Measurements from ENCODE around the gene AGBL5.

DNA sequence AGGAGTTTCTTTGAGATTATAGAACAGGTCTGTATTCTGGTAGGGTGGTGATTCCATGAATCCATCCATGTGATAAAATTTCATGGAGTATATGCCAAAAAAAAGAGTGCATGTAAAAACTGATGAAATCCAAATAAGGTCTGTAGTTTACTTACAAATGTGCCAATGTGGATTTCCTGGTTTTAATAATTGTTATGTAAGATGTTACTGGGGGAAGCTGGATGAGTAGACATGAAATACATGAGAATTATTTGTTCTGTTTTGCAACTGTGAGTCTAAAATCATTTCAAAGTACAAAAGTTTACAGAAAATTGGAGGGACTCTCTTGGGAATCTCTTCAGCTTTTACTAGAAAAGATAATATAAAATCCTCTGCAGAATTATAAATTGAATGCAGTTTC, 42.4 kb upstream of the AGBL5 start:
- TF ChIP-seq POLR2A (IDR thresholded peaks at IDR 0.05; ENCODE audit: borderline replicate concordance, extremely low read depth, insufficient read depth, insufficient read length) (no peak), SP1 (IDR thresholded peaks at IDR 0.05; ENCODE audit: low read depth) (no peak), CBX3 (IDR thresholded peaks at IDR 0.05; ENCODE audit: low read depth) (no peak), CTCF (IDR thresholded peaks at IDR 0.05 in 2 of 3, conservative IDR thresholded peaks at IDR 0.05 in 1 of 3; ENCODE audit: borderline replicate concordance in 1 of 3, insufficient read depth in 1 of 3, low read depth in 2 of 3, low read length in 2 of 3) (no peak), ZNF274 (IDR thresholded peaks at IDR 0.05; ENCODE audit: low read depth, low read length) (no peak), EZH2 (IDR thresholded peaks at IDR 0.05) (no peak), EZH2phosphoT487 (IDR thresholded peaks at IDR 0.05; ENCODE audit: borderline replicate concordance) (no peak), ATF3 (IDR thresholded peaks at IDR 0.05) (no peak)

Data from HCT116 (cell line).